Colonic mucosa (tissue), 4 donors: ENCODE results near the gene PRR12. TPM values are rescaled to one million over a fixed set of nuclear protein-coding genes. Genes with fewer than 3 reads are reported as not detected.

Source experiments
- DNase-seq: peaks from one replicate; pipeline ENCODE4 v3.0.0-alpha.2; 2020
- H3K27ac ChIP-seq: fragments of 200-600 bp; one replicate; pipeline ENCODE4 v1.8.0; 2021
- H3K27me3 ChIP-seq: fragments of 200-600 bp; one replicate; pipeline ENCODE4 v1.8.0; 2021
- H3K36me3 ChIP-seq: fragments of 200-600 bp; one replicate; pipeline ENCODE4 v1.8.0; 2021
- H3K4me1 ChIP-seq: fragments of 200-600 bp; one replicate; pipeline ENCODE4 v1.8.0; 2021; ENCODE audit warnings: mild to moderate bottlenecking
- H3K4me3 ChIP-seq: fragments of 200-600 bp; one replicate; pipeline ENCODE4 v1.8.0; 2021
- H3K9ac ChIP-seq, 2 donors: one replicate each; pipeline ENCODE4 v1.7.0; 2013; ENCODE audit warnings: control low read depth in 2 of 2, low read depth in 2 of 2, low read length in 2 of 2
- H3K9me3 ChIP-seq: fragments of 200-600 bp; one replicate; pipeline ENCODE4 v1.8.0; 2021
- CTCF ChIP-seq: fragments of 200-600 bp; IDR thresholded peaks from one replicate; pipeline ENCODE4 v1.8.0; 2022; ENCODE audit warnings: antibody characterized with exemption, mild to moderate bottlenecking
- intact Hi-C: fragments of 100-400 bp; cut with DNase I; formaldehyde crosslinking; loops from one replicate; pipeline ENCODE4 v1.14.1; 2022
- total RNA-seq, 2 donors: library from RNA; stranded (reverse); fragmentation: NEBNext Ultra II Directional in 1 of 2; extraction: Animal tissue kit (Norgen Biotek cat#: 25700) in 1 of 2; gene quantifications; one replicate each; pipeline ENCODE4 v1.2.1, GENCODE V29; 2021
- donor health status: healthy.
- donor health status: DM: no; HTN: no; CAD: no.
- donor health status: DM: no; HTN: no; CAD: no.

PRR12 gene
- total RNA-seq, 2 donors from 2014 or later, result 17.5 to 33.1 TPM

DNA sequence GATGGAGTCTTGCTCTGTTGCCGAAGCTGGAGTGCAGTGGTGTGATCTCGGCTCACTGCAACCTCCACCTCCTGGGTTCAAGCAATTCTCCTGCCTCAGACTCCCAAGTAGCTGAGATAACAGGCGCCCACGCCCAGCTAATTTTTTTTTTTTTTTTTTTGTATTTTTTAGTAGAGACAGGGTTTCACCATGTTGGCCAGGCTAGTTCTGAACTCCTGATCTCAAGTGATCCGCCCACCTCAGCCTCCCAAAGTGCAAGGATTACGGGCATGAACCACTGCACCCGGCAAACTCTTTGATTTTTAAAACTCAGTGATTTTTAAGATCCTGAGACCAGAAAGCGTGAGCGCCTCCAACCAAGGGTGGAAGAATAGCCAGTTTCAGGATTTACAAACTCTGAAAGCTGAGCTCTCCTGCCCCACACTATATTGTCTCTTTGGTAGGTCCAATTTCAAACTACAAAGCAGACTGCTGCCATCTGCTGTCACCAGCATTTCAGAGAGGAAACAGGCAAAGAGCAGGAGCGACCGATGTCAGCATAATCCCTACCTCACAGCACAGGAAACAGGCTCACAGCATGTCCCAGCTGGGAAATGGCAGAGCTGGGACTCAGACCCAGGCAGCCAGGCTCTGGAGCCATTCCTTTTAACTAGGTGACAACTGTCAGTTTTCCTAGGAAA, 19.8 kb upstream of the PRR12 start:
- TF ChIP-seq CTCF, result no peak
- DNase-seq, result peak; percentile 73
- H3K9ac ChIP-seq, result peak overlapping the region in 1 of 2 donors; percentile 57
- H3K4me1 ChIP-seq, result peaks cover 18% of the 10 kb centered on the region
- no peaks in the 10 kb centered on the region for H3K9me3 ChIP-seq
- H3K27me3 ChIP-seq, result no peaks in the 10 kb centered on the region
- no peak overlapping the region for H3K4me3 ChIP-seq
- H3K27ac ChIP-seq, result peak overlapping the region; percentile 44
- intact Hi-C loops, result loop anchor here (1.0 kb wide), 1 partner anchor 65 kb away; no protein-coding TSS in a partner anchor
- H3K36me3 ChIP-seq, result no peaks in the 10 kb centered on the region

DNA sequence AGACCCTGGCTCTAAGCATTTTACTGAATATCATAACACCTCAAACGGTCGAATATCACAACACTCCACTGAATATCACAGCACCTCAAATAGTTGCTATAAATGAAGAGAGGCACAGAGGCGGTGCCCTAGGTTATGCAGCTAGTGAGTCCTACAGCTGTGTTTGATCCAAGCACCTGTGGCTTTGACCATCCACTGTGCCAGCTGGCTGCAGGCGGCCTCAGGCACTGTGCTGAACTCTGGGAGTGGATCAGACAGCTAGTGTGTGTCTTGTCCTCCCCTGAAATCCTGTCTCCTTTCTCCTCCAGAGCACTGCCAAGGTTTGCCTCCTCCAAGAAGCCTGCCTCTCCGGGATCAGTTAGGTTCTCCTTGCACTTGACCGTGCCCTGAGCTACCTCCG, 18.0 kb upstream of the PRR12 start:
- intact Hi-C loops, result no loop called here
- H3K9me3 ChIP-seq, result no peaks in the 10 kb centered on the region
- no peak for TF ChIP-seq CTCF
- H3K9ac ChIP-seq, result no peak overlapping the region
- H3K4me3 ChIP-seq, result no peak overlapping the region
- peaks cover 4% of the 10 kb centered on the region for H3K4me1 ChIP-seq
- no peak for DNase-seq
- H3K27ac ChIP-seq, result no peak overlapping the region
- H3K27me3 ChIP-seq, result no peaks in the 10 kb centered on the region
- no peaks in the 10 kb centered on the region for H3K36me3 ChIP-seq

DNA sequence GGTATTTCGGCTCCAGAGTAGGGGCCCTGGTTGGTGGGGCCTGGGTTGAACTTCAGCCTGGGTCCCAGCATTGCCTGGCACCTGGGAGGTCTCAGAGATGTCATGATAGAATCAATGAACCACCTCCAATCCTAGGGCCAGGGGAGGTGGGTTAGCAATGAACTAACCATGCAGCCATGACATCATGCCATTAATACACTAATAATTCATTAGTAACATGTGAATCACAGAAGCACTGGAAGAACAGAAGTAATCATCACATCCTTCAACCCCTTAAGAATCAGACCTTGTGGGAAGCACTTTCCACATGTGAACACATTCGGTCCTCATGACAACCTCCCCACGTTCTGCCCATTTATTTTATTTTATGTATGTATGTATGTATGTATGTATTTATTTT, 17.6 kb upstream of the PRR12 start:
- Histone ChIP-seq H3K9me3 (no peaks in the 10 kb centered on the region), H3K27me3 (no peaks in the 10 kb centered on the region), H3K36me3 (no peaks in the 10 kb centered on the region), H3K4me1 (peaks cover 4% of the 10 kb centered on the region), H3K9ac (no peak overlapping the region), H3K27ac (no peak overlapping the region), H3K4me3 (no peak overlapping the region)
- DNase-seq, result no peak
- TF ChIP-seq CTCF, result no peak
- intact Hi-C loops, result no loop called here

GRCh38 chr19:49574206-49574755, 16.7 kb upstream of the PRR12 start:
- H3K4me3 ChIP-seq, result no peak overlapping the region
- H3K9me3 ChIP-seq, result no peaks in the 10 kb centered on the region
- peaks cover 10% of the 10 kb centered on the region for H3K4me1 ChIP-seq
- TF ChIP-seq CTCF, result no peak
- H3K27ac ChIP-seq, result no peak overlapping the region
- H3K27me3 ChIP-seq, result no peaks in the 10 kb centered on the region
- H3K36me3 ChIP-seq, result no peaks in the 10 kb centered on the region
- intact Hi-C loops, result no loop called here
- H3K9ac ChIP-seq, result no peak overlapping the region
- DNase-seq, result no peak

DNA sequence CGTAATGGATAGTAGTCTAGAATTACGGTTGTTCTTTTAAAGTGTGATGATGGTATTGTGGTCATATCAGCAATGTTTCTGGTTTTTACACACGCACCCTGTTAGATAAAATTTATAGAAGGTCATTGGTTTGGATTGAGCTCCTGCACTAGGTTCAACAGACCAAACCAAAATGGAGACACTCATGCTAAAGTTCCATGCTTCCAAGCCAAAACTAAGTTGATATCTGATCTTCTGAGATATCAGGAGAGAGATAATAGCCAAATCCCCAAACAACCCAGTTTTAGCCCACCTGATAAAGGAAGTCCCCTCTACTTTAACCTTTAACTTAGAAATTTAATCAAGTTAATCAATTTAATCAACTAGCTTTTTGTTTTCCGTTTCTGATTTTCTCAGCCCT, 11.8 kb upstream of the PRR12 start:
- H3K36me3 ChIP-seq, result no peaks in the 10 kb centered on the region
- no peak for TF ChIP-seq CTCF
- H3K9ac ChIP-seq, result peak overlapping the region in 1 of 2 donors; percentile 96
- intact Hi-C loops, result loop anchor here (5.0 kb wide), 1 partner anchor 93 kb away; no protein-coding TSS in a partner anchor
- H3K4me3 ChIP-seq, result peak overlapping the region; percentile 71
- H3K27ac ChIP-seq, result no peak overlapping the region
- peaks cover 12% of the 10 kb centered on the region for H3K4me1 ChIP-seq
- no peak for DNase-seq
- H3K9me3 ChIP-seq, result no peaks in the 10 kb centered on the region
- no peaks in the 10 kb centered on the region for H3K27me3 ChIP-seq
